ENCODE data around the gene AKT3.

Gene AKT3

GRCh38 chr1:243745356-243745755 is 104.7 kb downstream of the AKT3 start:
- peaks cover 23% of the 10 kb centered on the region for H3K4me1 ChIP-seq (ENCODE audit: insufficient read depth, poor library complexity, severe bottlenecking)
- ATAC-seq (ENCODE audit: low read depth) (no peak), DNase-seq (ENCODE audit: low spot score) (no peak)
- no peaks in the 10 kb centered on the region for H3K9me3 ChIP-seq (ENCODE audit: severe bottlenecking)
- TF ChIP-seq CTCF (IDR thresholded peaks at IDR 0.05; ENCODE audit: poor library complexity, severe bottlenecking) = no peak
- H3K27ac ChIP-seq (ENCODE audit: poor library complexity, severe bottlenecking) = peak overlapping the region; percentile 20
- no peaks in the 10 kb centered on the region for H3K27me3 ChIP-seq (ENCODE audit: insufficient read depth, poor library complexity, severe bottlenecking)
- no peaks in the 10 kb centered on the region for H3K36me3 ChIP-seq (ENCODE audit: low read depth)
- no peak overlapping the region for H3K4me3 ChIP-seq (ENCODE audit: severe bottlenecking)

GRCh38 chr1:243742819-243743218 is 107.2 kb downstream of the AKT3 start:
- Histone ChIP-seq H3K27me3 (ENCODE audit: insufficient read depth, poor library complexity, severe bottlenecking) (no peaks in the 10 kb centered on the region), H3K4me1 (ENCODE audit: insufficient read depth, poor library complexity, severe bottlenecking) (peaks cover 26% of the 10 kb centered on the region), H3K9me3 (ENCODE audit: severe bottlenecking) (no peaks in the 10 kb centered on the region), H3K27ac (ENCODE audit: poor library complexity, severe bottlenecking) (peak overlapping the region; percentile 51), H3K4me3 (ENCODE audit: severe bottlenecking) (no peak overlapping the region), H3K36me3 (ENCODE audit: low read depth) (no peaks in the 10 kb centered on the region)
- DNase-seq (ENCODE audit: low spot score) (no peak), ATAC-seq (ENCODE audit: low read depth) (peak; percentile 85)
- TF ChIP-seq CTCF (IDR thresholded peaks at IDR 0.05; ENCODE audit: poor library complexity, severe bottlenecking) = no peak

GRCh38 chr1:243740255-243740999 is 109.6 kb downstream of the AKT3 start:
- TF ChIP-seq CTCF (IDR thresholded peaks at IDR 0.05; ENCODE audit: poor library complexity, severe bottlenecking) = no peak
- Histone ChIP-seq H3K36me3 (ENCODE audit: low read depth) (no peaks in the 10 kb centered on the region), H3K27me3 (ENCODE audit: insufficient read depth, poor library complexity, severe bottlenecking) (no peaks in the 10 kb centered on the region), H3K4me1 (ENCODE audit: insufficient read depth, poor library complexity, severe bottlenecking) (peaks cover 24% of the 10 kb centered on the region), H3K9me3 (ENCODE audit: severe bottlenecking) (no peaks in the 10 kb centered on the region), H3K4me3 (ENCODE audit: severe bottlenecking) (no peak overlapping the region), H3K27ac (ENCODE audit: poor library complexity, severe bottlenecking) (no peak overlapping the region)
- no peak for ATAC-seq (ENCODE audit: low read depth)
- no peak for DNase-seq (ENCODE audit: low spot score)

GRCh38 chr1:243739335-243740003 is 110.6 kb downstream of the AKT3 start:
- TF ChIP-seq CTCF (IDR thresholded peaks at IDR 0.05; ENCODE audit: poor library complexity, severe bottlenecking) = no peak
- no peak overlapping the region for H3K4me3 ChIP-seq (ENCODE audit: severe bottlenecking)
- no peaks in the 10 kb centered on the region for H3K9me3 ChIP-seq (ENCODE audit: severe bottlenecking)
- no peaks in the 10 kb centered on the region for H3K36me3 ChIP-seq (ENCODE audit: low read depth)
- H3K4me1 ChIP-seq (ENCODE audit: insufficient read depth, poor library complexity, severe bottlenecking) = peaks cover 25% of the 10 kb centered on the region
- no peak for DNase-seq (ENCODE audit: low spot score)
- no peaks in the 10 kb centered on the region for H3K27me3 ChIP-seq (ENCODE audit: insufficient read depth, poor library complexity, severe bottlenecking)
- ATAC-seq (ENCODE audit: low read depth) = no peak
- no peak overlapping the region for H3K27ac ChIP-seq (ENCODE audit: poor library complexity, severe bottlenecking)

GRCh38 chr1:243738020-243738419 is 112.0 kb downstream of the AKT3 start:
- Histone ChIP-seq H3K27me3 (ENCODE audit: insufficient read depth, poor library complexity, severe bottlenecking) (no peaks in the 10 kb centered on the region), H3K9me3 (ENCODE audit: severe bottlenecking) (no peaks in the 10 kb centered on the region), H3K36me3 (ENCODE audit: low read depth) (0 out of 2 replicates have a peak, but pooled peaks cover 7% of the 10 kb centered on the region), H3K4me1 (ENCODE audit: insufficient read depth, poor library complexity, severe bottlenecking) (peaks cover 28% of the 10 kb centered on the region), H3K4me3 (ENCODE audit: severe bottlenecking) (no peak overlapping the region), H3K27ac (ENCODE audit: poor library complexity, severe bottlenecking) (no peak overlapping the region)
- ATAC-seq (ENCODE audit: low read depth) (no peak), DNase-seq (ENCODE audit: low spot score) (no peak)
- no peak for TF ChIP-seq CTCF (IDR thresholded peaks at IDR 0.05; ENCODE audit: poor library complexity, severe bottlenecking)
